Measurements from ENCODE around the gene HOXD10.

HOXD10 gene

DNA sequence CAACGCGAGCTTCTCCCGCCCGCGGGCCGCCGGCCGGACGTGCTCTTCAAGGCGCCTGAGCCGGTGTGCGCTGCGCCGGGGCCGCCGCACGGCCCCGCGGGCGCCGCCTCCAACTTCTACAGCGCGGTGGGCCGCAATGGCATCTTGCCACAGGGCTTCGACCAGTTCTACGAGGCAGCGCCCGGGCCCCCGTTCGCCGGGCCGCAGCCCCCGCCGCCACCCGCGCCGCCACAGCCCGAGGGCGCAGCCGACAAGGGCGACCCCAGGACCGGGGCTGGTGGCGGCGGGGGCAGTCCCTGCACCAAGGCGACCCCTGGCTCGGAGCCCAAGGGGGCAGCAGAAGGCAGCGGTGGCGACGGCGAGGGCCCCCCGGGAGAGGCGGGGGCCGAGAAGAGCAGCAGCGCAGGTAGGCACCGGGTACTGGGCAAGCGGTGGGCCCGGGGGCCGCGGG is 8.8 kb upstream of the HOXD10 start:
- no peak for DNase-seq (ENCODE audit: low read depth)

GRCh38 chr2:176109192-176109901 is 7.2 kb upstream of the HOXD10 start:
- DNase-seq (ENCODE audit: low read depth): no peak

DNA sequence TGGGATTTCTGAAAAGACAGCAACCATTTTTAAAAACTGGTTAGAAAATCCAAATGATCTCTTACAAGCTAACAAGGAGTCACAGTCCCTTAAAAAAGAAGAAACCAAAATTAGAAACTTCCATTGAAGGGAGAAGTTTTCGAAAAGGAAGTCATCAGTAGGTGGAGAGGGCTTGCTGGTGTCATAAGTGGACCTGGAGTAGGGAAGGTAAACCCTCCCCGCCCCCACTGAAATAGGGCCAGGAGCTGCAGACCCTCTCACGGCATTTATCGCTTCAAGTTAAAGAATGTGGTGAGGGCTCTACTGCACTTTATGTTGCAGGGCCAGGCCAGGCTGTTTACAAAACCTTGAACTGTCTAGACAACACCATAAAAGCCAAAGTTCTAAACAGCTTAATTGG is 6.6 kb upstream of the HOXD10 start:
- no peak for DNase-seq (ENCODE audit: low read depth)

- no peak for DNase-seq (ENCODE audit: low read depth)
Measured at GRCh38 chr2:176110415-176111308, 5.9 kb upstream of the HOXD10 start.

- DNase-seq (ENCODE audit: low read depth): no peak
Measured at GRCh38 chr2:176111309-176111663, 5.3 kb upstream of the HOXD10 start.

- DNase-seq (ENCODE audit: low read depth): no peak
Measured at GRCh38 chr2:176111846-176112374, 4.7 kb upstream of the HOXD10 start.

- no peak for DNase-seq (ENCODE audit: low read depth)
Measured at GRCh38 chr2:176112375-176113302, 3.9 kb upstream of the HOXD10 start.

DNA sequence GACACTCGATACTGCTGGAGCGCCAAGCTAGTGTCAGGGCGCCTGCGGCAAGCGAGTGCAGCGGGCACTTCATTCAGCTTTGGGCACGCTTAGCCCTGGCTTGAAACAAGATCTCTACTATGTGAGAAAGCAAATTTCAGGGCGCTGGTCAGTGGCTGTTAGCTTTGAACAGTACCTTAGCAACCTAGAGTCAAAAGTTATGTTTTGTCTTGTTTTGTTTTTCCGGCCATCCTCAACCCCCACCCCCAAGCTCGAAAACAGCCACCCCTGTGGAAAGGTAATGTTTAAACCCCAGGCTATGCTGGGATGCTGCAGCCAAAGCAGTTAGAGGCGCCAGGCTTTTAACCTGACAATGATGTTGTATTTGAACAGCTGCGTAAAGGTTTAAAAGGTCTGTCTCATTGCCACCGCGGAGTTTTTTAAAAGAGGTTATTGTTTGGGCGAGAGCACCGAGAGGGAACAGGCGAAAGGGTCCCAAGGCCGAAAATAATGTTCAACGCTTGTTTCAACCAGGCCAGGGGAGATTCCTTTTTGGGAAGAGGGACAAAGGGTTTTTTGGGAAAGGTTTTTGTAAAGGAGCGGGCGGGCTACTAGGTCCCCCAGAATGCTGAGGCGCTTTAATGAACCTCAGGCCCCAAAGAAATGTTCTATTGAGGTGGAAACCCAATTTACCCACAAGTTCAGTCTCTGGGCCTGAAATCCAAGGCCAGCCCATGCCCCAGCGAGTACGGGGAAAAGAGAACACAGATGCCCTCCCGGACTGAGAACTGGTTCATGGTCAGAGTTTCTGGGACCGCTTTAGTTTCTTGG is 2.3 kb upstream of the HOXD10 start:
- no peak for DNase-seq (ENCODE audit: low read depth)

- no peak for DNase-seq (ENCODE audit: low read depth)
Measured at GRCh38 chr2:176114930-176115625, 1.5 kb upstream of the HOXD10 start.

- DNase-seq (ENCODE audit: low read depth): no peak
Measured at GRCh38 chr2:176117162-176117822, 714 bp downstream of the HOXD10 start.

GRCh38 chr2:176117823-176118371 is 1.3 kb downstream of the HOXD10 start:
- DNase-seq (ENCODE audit: low read depth): no peak

- DNase-seq (ENCODE audit: low read depth): no peak
Measured at GRCh38 chr2:176118601-176119339, 2.2 kb downstream of the HOXD10 start.

GRCh38 chr2:176120364-176121189 is 4.0 kb downstream of the HOXD10 start:
- no peak for DNase-seq (ENCODE audit: low read depth)

DNA sequence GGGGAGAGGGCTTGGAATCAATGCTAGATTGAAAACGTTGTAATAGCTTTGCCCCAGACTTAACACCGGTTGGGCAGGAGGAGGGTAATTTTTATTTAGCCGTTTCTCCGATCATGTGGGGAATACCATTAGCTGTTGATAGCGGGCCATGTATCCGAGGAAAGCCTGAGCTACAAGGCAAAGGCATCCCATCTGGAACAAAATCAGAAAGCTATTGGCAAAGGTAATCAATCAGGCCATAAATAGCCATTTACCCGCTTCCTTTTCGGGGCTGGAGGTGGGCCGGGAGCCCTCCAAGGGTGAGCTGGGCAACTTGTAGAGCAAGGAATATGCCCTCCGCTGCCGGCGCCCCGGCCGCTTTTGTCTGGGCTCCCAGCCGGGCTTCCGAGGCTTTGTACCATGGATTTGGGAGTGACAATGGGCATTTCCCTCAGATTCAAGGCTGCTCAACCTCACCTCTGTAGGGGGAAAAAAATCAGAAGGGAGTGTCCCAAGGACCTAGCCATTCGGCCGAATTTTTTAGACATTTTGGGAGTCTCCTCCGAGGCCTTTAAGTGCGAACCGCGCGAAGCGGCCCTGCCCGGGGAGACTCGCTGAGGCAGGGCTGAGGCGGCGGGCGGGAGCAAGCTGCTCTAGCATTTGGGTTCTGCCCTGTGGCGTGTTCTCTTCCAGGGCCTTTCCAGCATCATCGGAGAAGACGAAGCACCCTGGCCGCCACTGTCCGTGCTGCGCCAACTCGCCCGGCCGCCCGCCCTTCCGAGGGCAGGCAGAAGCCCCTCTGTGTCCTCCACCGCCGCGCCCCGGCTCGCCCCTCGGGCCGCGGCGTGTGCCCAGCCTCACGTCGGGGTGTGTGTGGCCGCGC is 4.8 kb downstream of the HOXD10 start:
- DNase-seq (ENCODE audit: low read depth): no peak

DNA sequence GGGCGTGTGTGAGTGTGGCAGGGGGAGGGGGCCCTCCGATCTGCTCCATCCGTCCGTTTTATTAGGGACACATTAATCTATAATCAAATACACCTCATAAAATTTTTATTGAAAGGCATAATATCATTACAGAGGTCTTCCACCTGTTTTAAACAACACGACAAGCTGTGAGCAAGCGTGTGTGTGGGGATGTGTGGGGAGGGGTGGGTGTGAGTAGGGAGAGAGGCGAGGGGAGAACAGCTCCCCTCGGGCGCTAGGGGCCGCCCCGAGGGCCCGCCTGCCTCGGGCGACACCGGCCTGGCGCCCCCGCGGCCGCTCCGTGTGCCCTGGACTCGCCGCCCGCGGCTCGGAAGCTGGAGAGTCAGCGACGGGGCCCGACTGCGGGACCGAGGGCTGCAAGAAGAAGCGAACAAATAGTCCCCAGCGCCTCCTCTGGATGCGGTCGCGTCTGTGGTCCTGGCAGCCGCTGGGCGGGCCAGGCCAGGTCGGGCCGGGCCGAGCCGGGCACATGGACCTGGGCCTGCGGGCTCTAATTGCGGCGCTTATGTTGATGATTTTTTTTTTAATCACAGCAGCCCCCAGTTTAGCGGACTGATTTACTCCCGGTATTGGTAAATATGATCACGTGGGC is 5.6 kb downstream of the HOXD10 start:
- no peak for DNase-seq (ENCODE audit: low read depth)

GRCh38 chr2:176122683-176123410 is 6.3 kb downstream of the HOXD10 start, which contains the start of gene HOXD9:
TSS of gene HOXD9 (plus strand) at chr2:176122719. CDS start at chr2:176122769, 50 bp downstream.
- no peak for DNase-seq (ENCODE audit: low read depth)
